OCI-LY3 (cell line): ENCODE measurements around the gene PPCDC.

Experiments used
- H2AFZ ChIP-seq: fragments of 200-600, 300-600 bp; shearing (Covaris generic); 2 replicates; pipeline ENCODE4 v1.6.0; 2014; ENCODE audit warnings: antibody characterized with exemption, low read depth, low read length
- H3K27ac ChIP-seq: fragments of 200-600, 300-600 bp; sonication (generic); 2 replicates; pipeline ENCODE4 v1.5.1; 2014; ENCODE audit warnings: mild to moderate bottlenecking, low read length, moderate library complexity, mixed read lengths
- H3K27me3 ChIP-seq: fragments of 200-600, 300-600 bp; sonication (generic); 2 replicates; pipeline ENCODE4 v1.6.1; 2014; ENCODE audit warnings: low read depth, low read length, mixed read lengths
- H3K36me3 ChIP-seq: fragments of 200-600, 300-600 bp; sonication (generic); replicated peaks from 2 replicates; pipeline ENCODE3; 2014; ENCODE audit warnings: low read depth, low read length, mixed read lengths
- H3K4me1 ChIP-seq: fragments of 300-600, 200-600 bp; sonication (generic); 2 replicates; pipeline ENCODE4 v1.6.1; 2014; ENCODE audit warnings: low read length, mixed read lengths
- H3K4me2 ChIP-seq: fragments of 200-600, 300-600 bp; sonication (generic); 2 replicates; pipeline ENCODE4 v1.6.1; 2014; ENCODE audit warnings: low read length, mixed read lengths
- H3K4me3 ChIP-seq: fragments of 300-600, 200-600 bp; sonication (generic); 2 replicates; pipeline ENCODE4 v1.5.1; 2014; ENCODE audit warnings: antibody characterized with exemption, mild to moderate bottlenecking, low read length, moderate library complexity
- H3K79me2 ChIP-seq: fragments of 300-600, 200-600 bp; shearing (Covaris generic); 2 replicates; pipeline ENCODE4 v1.6.1; 2014; ENCODE audit warnings: mild to moderate bottlenecking, low read length, mixed read lengths
- H3K9ac ChIP-seq: fragments of 300-600, 200-600 bp; shearing (Covaris generic); 2 replicates; pipeline ENCODE4 v1.6.0; 2014; ENCODE audit warnings: mild to moderate bottlenecking, low read length, moderate library complexity
- H3K9me3 ChIP-seq: fragments of 200-600, 300-600 bp; shearing (Covaris generic); 2 replicates; pipeline ENCODE4 v1.6.1; 2014; ENCODE audit warnings: low read length, mixed read lengths; ENCODE audit not compliant: insufficient read depth
- H4K20me1 ChIP-seq: fragments of 200-600, 300-600 bp; sonication (generic); 2 replicates; pipeline ENCODE4 v1.6.1; 2016; ENCODE audit warnings: low read length, mixed read lengths; ENCODE audit not compliant: insufficient read depth
- CTCF ChIP-seq: fragments of 200-600, 300-600 bp; sonication (generic); IDR thresholded peaks from 2 replicates; pipeline ENCODE4 v1.5.1; 2014; ENCODE audit warnings: antibody characterized with exemption, low read length, low read depth
- EZH2phosphoT487 ChIP-seq: fragments of 200-600 bp; shearing (Covaris generic); IDR thresholded peaks from 2 replicates; pipeline ENCODE4 v1.6.1; 2018; ENCODE audit warnings: antibody characterized with exemption, mixed run types, low read depth

Gene PPCDC

DNA sequence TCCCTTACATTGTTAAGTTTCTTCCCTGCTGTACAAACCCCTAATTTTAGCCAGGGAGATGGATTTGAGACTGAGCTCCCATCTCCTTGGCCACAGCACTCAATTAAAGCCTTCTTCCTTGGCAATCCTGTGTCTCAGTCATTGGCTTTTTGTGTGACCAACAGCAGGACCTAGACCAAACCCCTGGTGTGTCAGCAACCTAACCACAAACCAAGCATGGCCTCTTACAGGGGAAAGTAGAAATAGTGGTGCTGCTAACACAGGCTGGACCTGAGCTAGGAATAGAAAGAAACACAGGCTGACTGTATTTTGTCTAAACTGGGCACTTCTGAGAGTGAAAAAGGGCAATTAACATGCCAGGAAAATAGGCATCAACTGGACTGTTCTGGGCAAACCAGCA, 37.9 kb downstream of the PPCDC start:
- Histone ChIP-seq H3K9ac (no peak overlapping the region), H3K4me3 (no peak overlapping the region), H3K4me1 (peaks cover 7% of the 10 kb centered on the region), H4K20me1 (no peaks in the 10 kb centered on the region), H3K9me3 (peaks cover under 1% of the 10 kb centered on the region; the same call in 1 of the 2 replicates), H3K27me3 (peaks cover 52% of the 10 kb centered on the region), H3K79me2 (no peaks in the 10 kb centered on the region), H3K36me3 (no peaks in the 10 kb centered on the region), H3K4me2 (no peak overlapping the region), H2AFZ (no peak overlapping the region), H3K27ac (no peak overlapping the region)
- TF ChIP-seq EZH2phosphoT487 (no peak), CTCF (no peak)

- H3K27ac ChIP-seq: no peak overlapping the region
- no peak overlapping the region for H3K4me3 ChIP-seq
- no peak overlapping the region for H3K9ac ChIP-seq
- peaks cover 5% of the 10 kb centered on the region; the same call in 1 of the 2 replicates for H3K9me3 ChIP-seq
- no peak overlapping the region for H2AFZ ChIP-seq
- H3K79me2 ChIP-seq: no peaks in the 10 kb centered on the region
- TF ChIP-seq CTCF (no peak), EZH2phosphoT487 (no peak)
- H3K27me3 ChIP-seq: peaks cover 60% of the 10 kb centered on the region
- H3K4me2 ChIP-seq: no peak overlapping the region
- no peaks in the 10 kb centered on the region for H3K36me3 ChIP-seq
- no peaks in the 10 kb centered on the region for H4K20me1 ChIP-seq
- peaks cover 21% of the 10 kb centered on the region for H3K4me1 ChIP-seq
These were observed 39.3 kb downstream of the PPCDC start for GRCh38 chr15:75062706-75063105.

DNA sequence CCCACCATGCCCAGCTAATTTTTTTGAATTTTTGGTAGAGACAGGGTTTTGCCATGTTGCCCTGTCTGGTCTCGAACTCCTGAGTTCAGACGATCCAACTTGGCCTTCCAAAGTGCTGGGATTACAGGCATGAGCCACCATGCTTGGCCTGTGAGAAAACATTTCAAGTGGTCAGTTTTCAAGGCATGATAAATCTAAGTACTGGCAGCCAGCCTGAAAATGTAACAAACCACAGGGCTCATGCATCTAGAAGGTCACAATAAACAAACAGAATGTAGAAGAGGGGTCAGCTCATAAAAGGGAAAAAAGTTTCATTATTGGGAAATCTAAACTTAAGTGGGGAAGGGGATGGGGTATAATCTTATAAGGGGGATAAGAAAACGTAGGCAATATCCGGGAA, 39.9 kb downstream of the PPCDC start:
- no peaks in the 10 kb centered on the region for H3K36me3 ChIP-seq
- no peaks in the 10 kb centered on the region for H4K20me1 ChIP-seq
- H3K79me2 ChIP-seq: no peaks in the 10 kb centered on the region
- no peak overlapping the region for H2AFZ ChIP-seq
- H3K27me3 ChIP-seq: peaks cover 63% of the 10 kb centered on the region
- H3K27ac ChIP-seq: no peak overlapping the region
- no peak overlapping the region for H3K4me3 ChIP-seq
- no peak overlapping the region for H3K4me2 ChIP-seq
- H3K9ac ChIP-seq: no peak overlapping the region
- TF ChIP-seq EZH2phosphoT487 (no peak), CTCF (no peak)
- peaks cover 25% of the 10 kb centered on the region for H3K4me1 ChIP-seq
- H3K9me3 ChIP-seq: peaks cover 5% of the 10 kb centered on the region; the same call in 1 of the 2 replicates

DNA sequence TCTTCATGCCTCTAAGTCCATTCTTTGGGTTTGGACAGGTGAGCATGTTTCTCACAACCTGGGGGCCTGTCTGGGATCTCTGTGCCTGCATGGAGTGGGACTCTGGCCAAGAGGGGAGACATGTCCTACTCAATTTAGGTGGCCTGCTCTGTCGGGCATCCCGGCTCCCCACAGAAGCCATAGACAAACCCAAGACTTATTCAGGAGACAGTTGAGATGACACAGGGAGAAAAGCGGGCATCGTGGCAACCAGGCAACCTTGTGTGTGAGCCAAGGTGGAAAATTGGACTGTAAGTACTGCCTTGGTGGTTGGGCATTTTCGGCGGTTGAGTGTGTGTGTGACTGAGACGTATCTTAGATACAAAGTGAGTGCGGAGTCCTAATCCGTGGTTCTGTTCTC, 40.5 kb downstream of the PPCDC start:
- Histone ChIP-seq H3K9ac (no peak overlapping the region), H3K4me1 (peaks cover 31% of the 10 kb centered on the region)

More for the DNA sequence above, 40.5 kb downstream of the PPCDC start:
- Histone ChIP-seq H3K27me3 (peaks cover 66% of the 10 kb centered on the region), H2AFZ (no peak overlapping the region), H3K36me3 (no peaks in the 10 kb centered on the region), H3K4me2 (no peak overlapping the region), H3K79me2 (no peaks in the 10 kb centered on the region), H3K9me3 (peaks cover 5% of the 10 kb centered on the region; the same call in 1 of the 2 replicates), H3K27ac (no peak overlapping the region), H3K4me3 (no peak overlapping the region), H4K20me1 (no peaks in the 10 kb centered on the region)
- TF ChIP-seq CTCF (no peak), EZH2phosphoT487 (no peak)
